Suppressor macrophage treated with lipopolysaccharide for 4 hours (primary cell): ENCODE data around the gene RNF151.
"Not testable (repeated sequence)": the region's sequence is repeated elsewhere in the genome, so short reads cannot be mapped to it uniquely, and the experiment has no call there.

ENCODE experiments used
- DNase-seq: peaks from one replicate; pipeline ENCODE4 v3.0.0-alpha.2; 2020

RNF151 gene

DNA sequence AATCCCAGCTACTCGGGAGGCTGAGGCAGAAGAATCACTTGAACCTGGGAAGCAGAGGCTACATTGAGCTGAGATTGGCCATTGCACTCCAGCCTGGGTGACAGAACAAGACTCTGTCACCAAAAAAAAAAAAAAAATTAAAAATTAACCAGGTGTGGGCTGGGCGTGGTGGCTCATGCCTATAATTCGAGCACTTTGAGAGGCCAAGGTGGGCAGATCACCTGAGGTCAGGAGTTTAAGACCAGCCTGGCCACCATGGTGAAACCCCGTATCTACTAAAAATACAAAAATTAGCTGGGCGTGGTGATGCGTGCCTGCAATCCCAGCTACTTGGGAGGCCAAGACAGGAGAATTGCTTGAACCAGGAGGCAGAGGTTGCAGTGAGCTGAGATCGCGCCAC is 26.8 kb upstream of the RNF151 start:
- not testable (repeated sequence) for DNase-seq

DNA sequence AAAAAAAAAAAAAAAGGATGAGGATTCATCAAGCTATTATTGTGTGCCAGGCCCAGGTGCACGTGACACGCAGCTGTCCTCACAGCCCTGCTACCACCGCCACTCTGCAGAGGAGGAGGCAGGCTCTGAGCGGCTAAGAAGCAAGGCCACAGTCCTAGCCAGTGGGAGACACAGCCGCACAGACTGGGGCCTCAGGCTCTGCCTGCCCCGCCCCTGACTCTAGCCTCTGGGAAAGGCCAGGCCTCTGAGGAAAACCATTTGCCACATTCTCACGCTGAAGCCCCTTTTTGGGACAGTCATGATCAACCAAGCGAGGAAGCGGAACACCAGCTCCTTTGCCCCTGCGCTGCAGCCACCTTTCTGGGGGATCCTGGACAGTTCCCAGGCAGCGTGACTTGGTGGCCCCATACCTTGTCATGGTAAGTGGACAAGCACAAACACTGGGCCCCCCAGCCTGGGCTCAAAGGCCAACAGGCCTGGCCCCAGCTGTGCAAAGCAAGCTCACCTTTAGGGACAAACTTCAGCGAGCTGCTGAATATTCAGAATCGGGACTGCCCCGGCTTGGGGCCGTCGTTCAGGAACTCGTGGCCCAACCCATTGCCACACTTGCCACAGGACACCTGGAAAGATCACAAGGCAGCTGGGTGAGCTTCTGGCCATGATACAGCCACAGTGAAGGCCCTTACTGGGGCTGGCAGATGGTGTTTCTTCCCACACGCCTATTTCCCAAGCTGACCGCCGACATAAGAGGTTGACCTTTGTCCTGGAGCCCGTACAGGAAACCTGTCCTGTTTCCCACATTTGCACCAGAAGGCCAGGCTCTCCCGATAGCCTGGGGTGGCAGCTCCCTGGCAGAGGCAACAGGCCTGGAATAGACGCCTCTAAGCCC is 26.1 kb upstream of the RNF151 start:
- no peak for DNase-seq

DNA sequence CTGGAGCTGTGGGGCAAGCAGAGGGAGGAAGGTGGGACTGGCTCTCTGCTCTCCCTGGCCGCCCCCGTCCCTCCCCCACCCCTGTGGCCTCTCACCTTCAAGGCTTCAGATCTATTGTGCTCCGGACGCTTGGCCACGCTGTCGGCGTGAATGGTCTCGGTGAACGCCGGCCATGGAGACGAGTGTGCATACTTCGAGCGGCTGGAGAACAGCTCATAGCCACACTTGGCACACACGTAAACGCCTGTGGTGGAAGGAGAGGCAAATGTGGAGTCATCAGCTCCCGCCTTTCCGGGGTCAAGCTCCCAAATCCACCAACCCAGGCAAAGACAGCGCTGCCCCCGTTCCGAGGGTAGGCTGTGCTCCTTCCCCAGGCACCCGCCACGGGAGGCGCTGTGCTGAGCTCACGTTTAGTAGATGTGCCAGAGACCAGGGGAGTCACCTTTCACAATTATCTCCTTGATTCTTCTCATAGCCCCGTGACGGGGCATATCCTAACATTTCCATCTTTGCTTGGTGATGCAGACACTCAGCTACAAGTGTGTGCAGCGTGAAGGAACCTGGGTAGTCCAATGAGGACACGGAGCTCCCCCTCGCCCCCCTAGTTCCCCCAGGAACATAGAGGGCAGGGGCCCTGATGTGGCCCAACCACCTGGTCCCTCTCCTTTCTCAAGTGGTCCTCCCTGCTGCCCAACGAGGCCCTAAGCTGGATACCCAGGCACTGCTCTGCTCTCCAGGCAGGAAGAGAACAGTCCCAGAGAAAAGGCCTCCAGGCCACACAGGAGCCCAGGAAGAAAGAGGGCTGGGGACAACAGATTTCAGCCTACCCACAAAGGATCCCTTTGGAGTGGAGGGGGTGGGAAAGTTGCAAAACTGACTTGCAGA is 25.3 kb upstream of the RNF151 start:
- no peak for DNase-seq

DNA sequence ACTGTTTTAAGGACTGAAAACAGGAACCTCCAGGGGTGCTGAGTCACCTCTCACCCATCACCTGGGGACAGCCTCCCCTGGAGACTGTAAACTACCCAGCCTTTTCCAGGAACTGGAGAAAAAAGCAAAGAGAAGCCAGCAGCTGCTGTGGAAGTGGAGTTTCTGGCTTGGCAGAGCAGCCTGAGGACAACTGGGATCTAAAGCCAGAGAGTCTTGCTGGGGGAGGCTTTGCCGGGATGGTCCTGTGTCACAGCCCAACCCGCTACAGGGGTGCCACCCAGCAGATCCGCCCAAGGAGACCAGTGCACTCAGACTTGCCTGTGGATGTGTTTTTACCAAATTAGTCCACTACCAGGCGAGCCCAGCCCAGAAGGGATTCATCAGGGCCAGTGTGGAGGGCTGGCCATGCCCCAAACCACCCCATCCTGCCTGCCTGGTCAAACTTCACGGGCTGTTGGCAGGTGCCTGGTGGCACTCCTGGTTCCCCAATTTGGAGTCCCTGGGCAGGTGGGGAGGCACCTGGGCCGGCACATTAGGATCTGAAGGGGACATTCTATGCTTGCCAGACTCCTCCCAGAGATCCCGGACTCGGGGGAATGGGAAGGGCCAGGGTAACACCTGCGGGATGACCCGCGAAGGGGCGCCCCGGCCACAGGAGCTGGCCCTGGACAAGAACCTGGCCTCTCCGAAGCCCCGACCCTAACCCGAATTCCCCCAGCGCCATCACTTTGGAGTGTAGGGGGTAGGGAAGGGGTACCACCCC is 24.4 kb upstream of the RNF151 start:
- DNase-seq, result peak; percentile 43

DNA sequence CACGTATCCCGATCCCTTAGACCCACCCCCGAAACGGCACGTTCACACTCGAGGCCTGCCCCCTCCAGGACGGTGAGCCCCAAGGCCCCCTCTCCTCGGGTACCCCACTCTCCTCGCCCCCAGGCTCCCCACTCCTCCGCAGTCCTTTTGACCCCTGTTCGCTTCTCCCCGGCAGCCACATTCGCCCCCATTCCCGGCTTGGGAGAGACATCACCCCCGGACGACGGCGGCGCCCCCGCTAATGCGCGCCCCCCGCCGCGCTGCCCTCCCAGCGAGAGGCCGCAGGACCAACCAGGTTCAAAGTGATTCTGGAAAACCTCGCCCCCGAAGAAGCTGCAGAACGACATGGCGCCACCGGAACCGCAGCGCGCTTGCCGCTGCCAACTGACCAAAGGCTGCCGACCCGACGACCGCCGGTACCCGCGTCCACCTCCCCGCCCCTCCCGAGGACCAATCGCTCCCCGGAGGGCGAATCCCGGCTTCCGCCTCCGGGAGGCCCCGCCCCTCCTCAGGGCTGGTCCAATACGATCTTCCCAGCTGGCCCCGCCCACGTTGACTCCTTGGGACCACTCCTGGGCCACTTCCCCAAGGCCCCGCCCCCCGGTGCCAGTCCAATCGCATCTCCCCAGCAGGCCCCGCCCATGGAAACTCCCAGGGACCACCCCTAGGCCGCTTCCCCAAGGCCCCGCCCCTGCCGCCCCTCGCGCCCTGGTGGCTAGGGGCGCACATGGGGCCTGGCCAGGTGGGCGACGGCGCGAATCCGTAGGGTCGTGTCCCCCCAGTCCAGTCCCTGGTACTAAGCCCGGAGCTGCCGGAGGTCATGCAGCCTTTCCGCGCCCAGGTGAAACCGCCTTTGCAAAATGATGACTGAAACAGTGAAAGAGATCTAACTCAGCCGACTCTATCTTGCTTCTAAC is 23.6 kb upstream of the RNF151 start, which contains the start of gene MSRB1:
TSS of gene MSRB1 (minus strand) at position 390 of the 917 bp plus-strand sequence. CDS start at position 347, 43 bp downstream.
- DNase-seq, result peak; percentile 100

DNA sequence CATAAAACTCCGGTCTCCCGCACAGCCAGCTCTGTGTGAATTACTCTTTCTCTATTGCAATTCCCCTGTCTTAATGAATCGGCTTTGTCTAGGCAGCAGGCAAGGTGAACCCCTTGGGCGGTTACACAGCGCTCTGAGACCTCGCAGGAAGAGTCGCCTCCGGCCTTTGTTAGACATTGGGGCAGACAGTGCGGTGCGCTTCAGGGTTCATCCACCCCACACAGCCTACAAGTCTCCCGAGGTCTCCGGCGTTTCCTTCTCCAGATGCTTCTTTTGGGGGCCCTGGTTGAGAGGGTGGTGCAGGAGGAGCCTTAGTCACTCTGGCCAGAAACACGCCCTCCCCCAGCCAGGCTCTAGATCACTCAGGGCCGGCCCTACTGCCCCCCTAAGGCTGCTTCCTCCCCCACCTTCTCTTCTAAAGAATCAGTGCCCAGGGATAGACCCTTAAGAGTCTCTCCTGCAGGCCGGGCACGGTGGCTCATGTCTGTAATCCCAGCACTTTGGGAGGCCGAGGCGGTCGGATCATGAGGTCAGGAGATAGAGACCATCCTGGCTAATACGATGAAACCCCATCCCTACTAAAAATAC is 21.9 kb upstream of the RNF151 start:
- DNase-seq, result no peak

DNA sequence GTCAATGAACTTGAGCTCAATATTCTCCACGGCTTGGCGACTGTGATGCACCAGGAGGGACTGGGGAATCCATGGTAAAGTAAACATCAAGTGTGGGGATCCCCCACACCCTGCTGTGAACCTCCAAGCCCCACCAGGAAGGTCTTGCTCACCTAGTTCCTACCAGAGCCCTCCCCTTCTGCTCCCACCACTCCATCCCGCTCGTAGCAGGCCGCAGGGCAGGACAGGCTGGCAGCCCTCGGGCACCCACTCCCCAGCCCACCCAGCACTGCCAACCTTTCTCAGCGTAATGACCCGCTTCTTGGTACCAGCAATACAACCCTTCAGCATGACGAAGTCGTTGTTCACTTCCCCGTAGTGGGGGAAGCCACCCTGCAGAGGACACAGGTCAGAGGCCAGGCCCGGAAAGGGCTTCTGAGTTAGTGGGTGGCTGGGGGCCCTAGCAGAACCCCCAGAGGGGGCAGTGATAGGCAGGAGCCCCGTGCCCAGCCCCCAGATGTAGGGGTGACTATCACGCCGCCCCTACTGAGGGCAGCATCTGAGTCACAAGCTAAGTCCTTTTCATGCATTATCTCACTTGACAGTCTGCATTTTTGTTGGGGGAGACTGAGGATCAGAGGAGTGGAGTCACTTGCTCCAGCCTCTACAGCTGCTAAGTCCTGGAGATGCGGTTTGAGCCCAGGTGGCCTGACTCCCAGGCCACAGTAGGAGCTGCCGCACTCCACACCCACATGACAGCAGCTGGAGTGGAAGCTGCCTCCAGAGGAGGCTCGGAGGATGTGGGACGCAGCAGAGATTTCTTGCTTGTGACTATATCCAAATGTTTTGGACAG is 20.9 kb upstream of the RNF151 start:
- no peak for DNase-seq

DNA sequence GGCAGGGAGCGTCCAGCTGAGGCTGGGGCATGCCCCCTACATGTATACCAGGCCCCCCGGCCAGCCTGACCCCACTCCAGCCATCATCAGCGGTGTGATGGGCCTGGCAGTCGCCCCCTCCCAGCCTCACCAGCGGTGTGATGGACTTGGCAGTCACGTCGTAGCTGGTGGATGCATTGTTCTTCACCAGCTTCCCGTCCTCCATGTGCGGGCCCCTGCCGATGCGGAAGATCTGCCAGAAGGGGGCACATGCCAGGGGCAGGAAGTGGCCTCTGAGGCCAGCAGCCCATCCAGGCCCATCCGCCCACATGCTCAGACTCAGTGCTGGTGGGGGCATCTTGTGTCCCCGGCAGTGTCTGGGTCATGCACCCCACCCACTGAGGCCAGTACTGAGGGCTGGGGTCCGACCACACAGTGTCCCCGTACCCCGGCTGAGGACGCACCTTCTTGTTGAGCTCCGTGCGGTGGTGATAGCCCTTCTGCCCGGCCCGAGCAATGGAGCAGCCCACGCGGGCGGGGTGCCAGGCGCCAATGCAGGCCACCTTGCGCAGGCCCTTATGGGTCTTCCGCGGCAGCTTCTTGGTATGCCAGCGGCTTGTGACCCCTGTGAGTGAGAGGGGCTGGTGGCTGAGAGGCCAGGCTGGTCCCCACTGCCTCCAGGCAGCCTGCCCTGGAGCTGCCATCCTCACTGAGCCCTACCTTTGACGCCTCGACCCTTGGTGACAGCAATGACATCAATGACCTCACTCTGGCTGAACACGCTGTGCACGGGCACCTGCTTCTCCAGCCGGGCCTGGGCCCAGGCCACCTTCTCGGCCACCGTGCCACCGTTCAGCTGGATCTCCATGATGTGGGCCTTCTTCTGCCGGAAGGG is 19.9 kb upstream of the RNF151 start:
- no peak for DNase-seq

DNA sequence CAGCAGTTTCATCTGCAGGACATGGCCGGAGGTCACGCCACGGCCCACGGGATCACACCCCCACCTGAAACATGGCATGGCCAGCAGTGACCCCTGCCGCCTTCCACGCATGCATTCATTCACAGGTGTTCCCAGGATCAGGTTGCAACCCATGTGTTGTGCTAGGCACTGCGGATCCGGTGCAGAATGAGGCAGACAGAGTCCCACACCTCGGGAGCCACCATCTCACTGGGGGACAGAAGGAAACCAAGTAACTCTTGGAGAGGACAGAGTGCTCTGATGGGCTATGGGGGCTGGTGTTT is 19.3 kb upstream of the RNF151 start:
- DNase-seq, result no peak

DNA sequence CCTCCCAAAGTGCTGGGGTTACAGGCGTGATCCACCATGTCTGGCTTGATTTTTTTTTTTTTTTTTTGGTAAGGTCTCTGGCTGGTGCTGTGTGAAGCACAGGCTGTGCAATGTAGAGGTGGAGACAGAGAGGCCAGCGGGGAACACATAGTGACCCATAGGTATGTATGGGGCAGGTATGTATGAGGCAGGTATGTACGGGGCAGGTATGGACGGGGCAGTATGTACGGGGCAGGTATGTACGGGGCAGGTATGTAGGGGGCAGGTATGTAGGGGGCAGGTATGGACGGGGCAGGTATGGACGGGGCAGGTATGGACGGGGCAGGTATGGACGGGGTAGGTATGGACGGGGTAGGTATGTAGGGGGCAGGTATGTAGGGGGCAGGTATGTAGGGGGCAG is 17.1 kb upstream of the RNF151 start:
- DNase-seq, result no peak

DNA sequence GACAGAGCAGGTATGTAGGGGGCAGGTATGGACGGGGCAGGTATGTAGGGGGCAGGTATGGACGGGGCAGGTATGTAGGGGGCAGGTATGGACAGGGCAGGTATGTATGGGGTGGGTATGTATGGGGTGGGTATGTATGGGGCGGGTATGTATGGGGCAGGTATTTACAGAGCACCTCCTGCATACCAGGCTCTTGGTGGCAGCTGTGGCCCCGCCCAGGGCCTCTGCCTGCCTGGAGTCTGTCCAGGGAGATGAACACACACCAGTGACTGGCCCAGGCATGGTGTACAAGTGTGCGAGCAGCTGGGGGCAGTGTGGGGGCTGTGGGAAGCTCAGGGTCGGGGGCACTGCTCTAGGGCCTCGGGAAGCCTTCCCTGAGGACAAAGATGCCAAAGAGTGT is 16.6 kb upstream of the RNF151 start:
- no peak for DNase-seq

DNA sequence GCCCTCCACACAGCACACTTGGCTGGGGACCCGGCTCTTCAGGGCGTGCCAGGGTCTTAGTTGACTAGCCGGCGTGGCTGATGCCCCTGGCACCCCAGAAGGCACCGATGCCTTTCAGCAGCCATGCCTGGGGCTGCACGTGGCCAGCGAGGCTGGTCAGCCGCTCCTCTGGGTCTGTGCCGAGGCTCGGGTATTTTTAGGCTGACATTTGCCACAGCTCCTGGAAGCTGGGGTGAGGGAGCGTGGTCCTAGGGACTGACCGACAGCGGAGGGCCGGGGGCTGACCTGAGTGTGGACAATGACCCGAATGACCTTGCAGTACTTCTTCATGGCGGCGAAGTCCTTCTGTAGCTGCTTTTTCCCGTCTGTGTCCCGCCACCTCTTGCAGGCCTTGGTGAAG is 16.1 kb upstream of the RNF151 start:
- DNase-seq, result no peak

DNA sequence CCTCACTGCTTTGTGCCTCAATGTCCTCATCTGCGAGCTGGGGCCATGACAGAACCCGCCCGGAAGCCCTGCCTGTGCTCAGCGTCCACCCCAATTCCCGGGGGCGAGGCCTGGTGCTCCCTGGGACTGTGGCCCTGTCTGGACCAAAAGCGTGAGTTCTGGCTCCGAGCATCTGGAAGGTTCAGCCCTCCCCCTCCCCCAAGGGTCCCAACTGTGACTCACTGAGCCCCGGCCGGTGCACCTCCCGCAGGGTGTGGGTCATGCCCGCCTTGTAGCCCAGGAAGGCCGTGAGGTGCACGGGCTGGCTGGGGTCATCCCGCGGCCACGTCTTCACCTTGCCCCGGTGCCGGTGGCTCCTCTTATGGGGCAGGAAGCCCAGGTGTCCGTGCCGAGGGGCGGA is 12.9 kb upstream of the RNF151 start:
- DNase-seq, result no peak

DNA sequence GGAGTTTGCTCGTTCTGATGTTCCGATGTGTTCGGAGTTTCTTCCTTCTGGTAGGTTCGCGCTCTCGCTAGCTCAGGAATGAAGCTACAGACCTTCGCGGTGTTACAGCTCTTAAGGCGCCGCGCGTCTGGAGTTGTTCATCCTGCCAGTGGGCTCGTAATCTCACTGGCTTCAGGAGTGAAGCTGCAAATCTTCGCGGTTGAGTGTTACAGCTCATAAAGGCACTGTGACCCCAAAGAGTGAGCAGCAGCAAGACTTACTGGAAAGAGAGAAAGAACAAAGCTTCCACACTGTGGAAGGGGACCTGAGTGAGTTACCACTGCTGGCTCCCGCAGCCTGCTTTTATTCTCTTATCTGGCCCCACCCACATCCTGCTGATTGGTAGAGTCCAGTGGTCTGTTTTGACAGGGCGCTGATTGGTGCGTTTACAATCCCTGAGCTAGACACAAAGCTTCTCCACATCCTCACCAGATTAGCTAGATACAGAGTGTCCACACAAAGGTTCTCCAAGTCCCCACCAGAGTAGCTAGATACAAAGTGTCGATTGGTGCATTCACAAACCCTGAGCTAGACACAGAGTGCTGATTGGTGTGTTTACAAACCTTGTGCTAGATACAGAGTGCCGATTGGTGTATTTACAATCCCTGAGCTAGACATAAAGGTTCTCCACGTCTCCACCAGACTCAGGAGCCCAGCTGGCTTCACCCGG is 9.1 kb upstream of the RNF151 start:
- DNase-seq, result not testable (repeated sequence)

DNA sequence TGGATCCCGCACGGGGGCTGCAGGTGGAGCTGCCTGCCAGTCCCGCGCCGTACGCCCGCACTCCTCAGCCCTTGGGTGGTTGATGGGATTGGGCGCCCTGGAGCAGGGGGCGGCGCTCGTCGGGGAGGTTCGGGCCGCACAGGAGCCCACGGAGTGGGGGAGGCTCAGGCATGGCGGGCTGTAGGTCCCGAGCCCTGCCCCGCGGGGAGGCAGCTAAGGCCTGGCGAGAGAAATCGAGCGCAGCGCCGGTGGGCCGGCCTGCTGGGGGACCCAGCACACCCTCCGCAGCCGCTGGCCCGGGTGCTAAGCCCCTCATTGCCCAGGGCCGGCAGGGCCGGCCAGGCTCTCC is 8.5 kb upstream of the RNF151 start:
- DNase-seq, result not testable (repeated sequence)

DNA sequence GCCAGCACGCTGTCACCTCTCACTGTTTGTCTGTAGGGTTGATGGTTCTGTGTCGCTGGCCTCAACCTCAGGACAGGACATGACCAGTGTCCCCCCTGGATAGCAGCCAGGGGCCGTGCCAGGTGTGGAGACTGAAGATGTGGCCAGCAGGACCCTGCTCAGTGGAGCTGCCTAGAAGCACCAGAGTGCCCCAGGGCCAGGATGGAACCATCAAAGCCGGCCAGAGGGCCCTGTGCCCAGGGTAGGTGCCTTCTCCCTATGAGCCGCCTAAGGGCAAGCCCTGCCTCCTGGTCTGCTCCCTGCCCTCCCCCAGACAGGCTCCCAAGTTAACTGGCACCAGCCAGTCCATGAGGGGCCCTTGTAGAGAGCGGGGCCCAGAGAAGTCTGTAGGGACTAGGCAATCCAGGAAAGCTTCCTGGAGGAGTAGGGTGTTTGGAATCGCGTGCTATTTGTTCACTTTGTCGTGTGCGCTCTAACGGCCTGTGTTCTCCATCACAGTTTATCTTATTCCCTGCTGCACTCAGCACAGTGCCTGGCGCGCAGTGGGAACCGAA is 7.9 kb upstream of the RNF151 start:
- no peak for DNase-seq

DNA sequence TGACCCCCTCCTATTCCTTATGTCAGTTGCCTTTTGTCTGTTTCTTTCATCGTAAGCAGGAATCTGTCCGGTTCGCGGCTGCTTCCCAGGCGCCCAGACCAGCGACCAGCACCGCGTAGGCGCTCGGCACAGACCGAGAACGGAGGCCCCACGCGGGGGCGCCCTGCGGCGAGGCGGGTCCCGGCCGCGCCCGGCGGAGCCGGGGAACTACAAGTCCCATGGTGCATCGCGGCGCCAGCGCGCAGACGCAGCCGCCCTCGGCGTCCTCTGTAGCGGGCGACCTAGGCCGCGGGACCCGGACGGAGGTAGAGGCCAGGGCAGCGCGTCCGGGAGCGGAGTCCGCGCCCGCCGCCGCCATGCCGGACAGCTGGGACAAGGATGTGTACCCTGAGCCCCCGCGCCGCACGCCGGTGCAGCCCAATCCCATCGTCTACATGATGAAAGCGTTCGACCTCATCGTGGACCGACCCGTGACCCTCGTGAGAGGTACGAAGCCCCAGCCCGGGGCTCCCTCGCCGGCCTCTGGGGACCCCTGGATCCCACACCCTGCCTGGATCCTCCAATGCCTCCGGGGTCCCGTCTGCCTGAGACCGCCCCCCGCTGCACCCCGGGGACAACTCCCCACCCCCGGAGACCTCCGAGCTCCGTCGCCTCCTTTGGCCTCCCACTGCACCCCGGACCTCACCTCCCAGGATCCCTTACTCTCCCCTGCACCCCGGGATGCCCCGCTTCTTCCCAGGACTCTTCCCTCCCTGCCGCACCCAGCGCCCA is 7.2 kb upstream of the RNF151 start, which contains the start of gene NDUFB10:
TSS of gene NDUFB10 (plus strand) at position 270 of the 771 bp plus-strand sequence. CDS start at position 357, 87 bp downstream.
- peak; percentile 96 for DNase-seq
